B cell (primary cell): ENCODE measurements around the gene CSNK1G1.

Experiments used
- CTCF ChIP-seq: fragments of 200-600 bp; IDR thresholded peaks from one replicate; pipeline ENCODE4 v1.8.0; 2022; ENCODE audit warnings: antibody characterized with exemption, mild to moderate bottlenecking
- EZH2 ChIP-seq: IDR thresholded peaks from 2 replicates; pipeline ENCODE4 v1.6.1; 2012; ENCODE audit warnings: borderline replicate concordance, low read depth, mild to moderate bottlenecking, moderate library complexity, low read length; ENCODE audit not compliant: insufficient read depth, poor library complexity, severe bottlenecking

- TF ChIP-seq CTCF (no peak), EZH2 (no peak)
Measured at GRCh38 chr15:64185146-64185911, 170.6 kb downstream of the CSNK1G1 start.
